GM10266 (cell line): ENCODE results near the gene SNX18.

Source experiments
- DNase-seq: peaks from one replicate; pipeline ENCODE4 v3.0.0; 2012; ENCODE audit errors: extremely low spot score
- CTCF ChIP-seq: IDR thresholded peaks from 2 replicates; pipeline ENCODE4 v1.5.1; 2012; ENCODE audit warnings: mild to moderate bottlenecking, low read depth; ENCODE audit not compliant: control insufficient read depth, insufficient read depth; ENCODE audit errors: missing control alignments

The SNX18 gene

GRCh38 chr5:54540286-54540685, 22.7 kb downstream of the SNX18 start:
- DNase-seq, result no peak
- no peak for TF ChIP-seq CTCF

- no peak for TF ChIP-seq CTCF
- DNase-seq, result no peak
These were observed 24.5 kb downstream of the SNX18 start for GRCh38 chr5:54541823-54542783.

- no peak for DNase-seq
- no peak for TF ChIP-seq CTCF
These were observed 26.5 kb downstream of the SNX18 start for GRCh38 chr5:54544044-54544443.

GRCh38 chr5:54545796-54546195, 28.2 kb downstream of the SNX18 start:
- no peak for TF ChIP-seq CTCF
- no peak for DNase-seq

- no peak for TF ChIP-seq CTCF
These were observed 30.2 kb downstream of the SNX18 start for GRCh38 chr5:54547711-54548250.

GRCh38 chr5:54548565-54548964, 31.0 kb downstream of the SNX18 start:
- TF ChIP-seq CTCF, result no peak
- no peak for DNase-seq

More at GRCh38 chr5:54547711-54548250, 30.2 kb downstream of the SNX18 start:
- no peak for DNase-seq

GRCh38 chr5:54551292-54551691, 33.7 kb downstream of the SNX18 start:
- no peak for DNase-seq

More at GRCh38 chr5:54551292-54551691, 33.7 kb downstream of the SNX18 start:
- no peak for TF ChIP-seq CTCF
